Hepatocyte (in vitro differentiated cells): ENCODE measurements around the gene ALG8. TPM values are rescaled to one million over a fixed set of nuclear protein-coding genes. Genes with fewer than 3 reads are reported as not detected.

Source experiments
- DNase-seq: peaks from one replicate; pipeline ENCODE4 v3.0.0-alpha.2; 2016; ENCODE audit warnings: low spot score
- H2AFZ ChIP-seq: fragments of 200-600 bp; sonication (generic); 2 replicates; pipeline ENCODE4 v1.6.0; 2016; ENCODE audit warnings: antibody characterized with exemption, mild to moderate bottlenecking
- H3K27ac ChIP-seq: fragments of 200-600 bp; sonication (generic); 2 replicates; pipeline ENCODE4 v1.5.1; 2016; ENCODE audit warnings: mild to moderate bottlenecking
- H3K27me3 ChIP-seq: fragments of 200-600 bp; sonication (generic); 2 replicates; pipeline ENCODE4 v1.6.1; 2016
- H3K36me3 ChIP-seq: fragments of 200-600 bp; sonication (generic); replicated peaks from 2 replicates; pipeline ENCODE4 v1.5.1; 2016; ENCODE audit warnings: low read depth; ENCODE audit not compliant: insufficient read depth
- H3K4me1 ChIP-seq: fragments of 200-600 bp; sonication (generic); 2 replicates; pipeline ENCODE4 v1.5.1; 2016; ENCODE audit warnings: mild to moderate bottlenecking, moderate library complexity; ENCODE audit not compliant: insufficient read depth
- H3K4me2 ChIP-seq: fragments of 200-600 bp; sonication (generic); 2 replicates; pipeline ENCODE4 v1.6.0; 2016
- H3K4me3 ChIP-seq: fragments of 200-600 bp; sonication (generic); 2 replicates; pipeline ENCODE4 v1.5.1; 2016; ENCODE audit warnings: mild to moderate bottlenecking
- H3K79me2 ChIP-seq: fragments of 200-600 bp; sonication (generic); 2 replicates; pipeline ENCODE4 v1.6.0; 2017; ENCODE audit warnings: mild to moderate bottlenecking
- H3K9me2 ChIP-seq: fragments of 200-600 bp; sonication (generic); replicated peaks from 2 replicates; pipeline ENCODE4 v1.6.0; 2017; ENCODE audit warnings: mild to moderate bottlenecking; ENCODE audit not compliant: insufficient read depth
- H3K9me3 ChIP-seq: fragments of 200-600 bp; sonication (generic); 2 replicates; pipeline ENCODE4 v1.5.1; 2016; ENCODE audit warnings: low read depth, mild to moderate bottlenecking
- H4K20me1 ChIP-seq: fragments of 200-600 bp; sonication (generic); 2 replicates; pipeline ENCODE4 v1.6.0; 2016; ENCODE audit warnings: mild to moderate bottlenecking; ENCODE audit not compliant: insufficient read depth, poor library complexity, severe bottlenecking
- EZH2 ChIP-seq: fragments of 200-600 bp; sonication (generic); IDR thresholded peaks from 2 replicates; pipeline ENCODE4 v1.6.1; 2016; ENCODE audit warnings: antibody characterized with exemption, mild to moderate bottlenecking, borderline replicate concordance
- EZH2phosphoT487 ChIP-seq: fragments of 200-600 bp; sonication (generic); IDR thresholded peaks from one replicate; pipeline ENCODE4 v1.6.1; 2018; ENCODE audit warnings: antibody characterized with exemption, mild to moderate bottlenecking, low read depth, moderate library complexity; ENCODE audit not compliant: unreplicated experiment, severe bottlenecking
- WGBS: methylation state at CpG from one replicate; pipeline ENCODE4 v1.1.6; 2016; ENCODE audit warnings: low lambda C conversion rate; ENCODE audit errors: missing lambda C conversion rate; 5-methylcytosine and 5-hydroxymethylcytosine counted together
- polyA plus RNA-seq: library from polyadenylated mRNA; unstranded; fragments of >200 nt; fragmentation: Nextera tagmentation; extraction: Ambion mirVana; gene quantifications from 2 replicates; pipeline ENCODE4 v1.2.1, GENCODE V29; 2016
- total RNA-seq: library from RNA; depleted of rRNA; stranded (reverse); fragments of >200 nt; gene quantifications from 2 replicates; pipeline ENCODE4 v1.2.3, GENCODE V29; 2014
- TF ChIP-seq, protein P1 (sequence below): fragments of 200-600 bp; sonication (generic); IDR thresholded peaks from 2 replicates; pipeline ENCODE4 v1.5.1; 2016; ENCODE audit warnings: antibody characterized with exemption, mild to moderate bottlenecking; ENCODE audit not compliant: poor library complexity

ALG8 gene
- total and polyA plus RNA-seq, 2 experiments from 2014 or later = 43.1 to 74.3 TPM

DNA sequence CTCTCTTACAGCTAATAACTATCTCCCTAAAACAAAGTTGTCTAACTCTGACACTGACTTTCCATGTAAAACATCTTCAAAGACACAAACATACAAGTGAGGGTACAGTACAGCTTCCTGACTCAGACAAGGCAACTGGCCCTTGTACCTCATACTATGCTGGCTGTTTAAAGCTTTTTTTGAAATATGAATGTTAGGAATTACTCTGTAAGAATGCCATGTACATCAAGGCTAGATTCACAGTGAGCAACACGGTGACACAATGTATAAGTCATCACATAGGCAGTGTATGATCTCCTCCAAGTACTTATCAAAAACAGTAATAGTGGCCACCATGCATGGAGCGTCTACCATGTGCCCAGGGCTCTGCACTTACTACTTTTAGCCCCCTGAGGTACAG, 28.6 kb downstream of the ALG8 start:
- H3K9me2 ChIP-seq = no peaks in the 10 kb centered on the region
- no peaks in the 10 kb centered on the region for H3K79me2 ChIP-seq
- DNase-seq = no peak
- H3K27me3 ChIP-seq = no peaks in the 10 kb centered on the region
- no peaks in the 10 kb centered on the region for H4K20me1 ChIP-seq
- no peak overlapping the region for H3K4me2 ChIP-seq
- H3K9me3 ChIP-seq = no peaks in the 10 kb centered on the region
- WGBS = 97% methylated on average over 2 of the region's 2 CpGs
- no peaks in the 10 kb centered on the region for H3K36me3 ChIP-seq
- H3K4me3 ChIP-seq = no peak overlapping the region
- no peaks in the 10 kb centered on the region for H3K4me1 ChIP-seq
- no peak overlapping the region for H2AFZ ChIP-seq
- H3K27ac ChIP-seq = no peak overlapping the region
- TF ChIP-seq EZH2 (no peak), EZH2phosphoT487 (no peak)
- TF ChIP-seq, protein P1, sequence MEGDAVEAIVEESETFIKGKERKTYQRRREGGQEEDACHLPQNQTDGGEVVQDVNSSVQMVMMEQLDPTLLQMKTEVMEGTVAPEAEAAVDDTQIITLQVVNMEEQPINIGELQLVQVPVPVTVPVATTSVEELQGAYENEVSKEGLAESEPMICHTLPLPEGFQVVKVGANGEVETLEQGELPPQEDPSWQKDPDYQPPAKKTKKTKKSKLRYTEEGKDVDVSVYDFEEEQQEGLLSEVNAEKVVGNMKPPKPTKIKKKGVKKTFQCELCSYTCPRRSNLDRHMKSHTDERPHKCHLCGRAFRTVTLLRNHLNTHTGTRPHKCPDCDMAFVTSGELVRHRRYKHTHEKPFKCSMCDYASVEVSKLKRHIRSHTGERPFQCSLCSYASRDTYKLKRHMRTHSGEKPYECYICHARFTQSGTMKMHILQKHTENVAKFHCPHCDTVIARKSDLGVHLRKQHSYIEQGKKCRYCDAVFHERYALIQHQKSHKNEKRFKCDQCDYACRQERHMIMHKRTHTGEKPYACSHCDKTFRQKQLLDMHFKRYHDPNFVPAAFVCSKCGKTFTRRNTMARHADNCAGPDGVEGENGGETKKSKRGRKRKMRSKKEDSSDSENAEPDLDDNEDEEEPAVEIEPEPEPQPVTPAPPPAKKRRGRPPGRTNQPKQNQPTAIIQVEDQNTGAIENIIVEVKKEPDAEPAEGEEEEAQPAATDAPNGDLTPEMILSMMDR = no peak

DNA sequence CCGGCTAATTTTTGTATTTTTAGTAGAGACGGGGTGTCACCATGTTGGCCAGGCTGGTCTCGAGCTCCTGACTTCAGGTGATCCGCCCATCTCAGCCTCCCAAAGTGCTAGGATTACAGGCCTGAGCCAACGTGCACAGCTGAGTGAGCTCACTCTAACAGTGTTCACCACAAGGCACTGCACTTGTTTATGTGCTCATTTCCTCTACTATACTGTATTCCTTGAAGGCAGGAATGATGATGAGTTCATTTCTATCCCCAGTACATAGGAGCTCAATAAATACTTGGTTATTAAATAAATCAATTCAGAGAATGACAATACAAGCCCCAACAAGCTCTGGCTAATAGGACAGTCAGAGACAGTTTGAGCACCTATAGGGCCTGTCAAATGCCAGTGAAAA, 29.1 kb downstream of the ALG8 start:
- Histone ChIP-seq H3K4me3 (no peak overlapping the region), H3K4me2 (no peak overlapping the region), H3K4me1 (no peaks in the 10 kb centered on the region), H3K79me2 (no peaks in the 10 kb centered on the region), H3K27ac (no peak overlapping the region), H3K36me3 (no peaks in the 10 kb centered on the region), H2AFZ (no peak overlapping the region), H3K27me3 (no peaks in the 10 kb centered on the region), H3K9me2 (no peaks in the 10 kb centered on the region), H3K9me3 (no peaks in the 10 kb centered on the region), H4K20me1 (no peaks in the 10 kb centered on the region)
- DNase-seq = no peak
- TF ChIP-seq EZH2phosphoT487 (no peak), EZH2 (no peak)
- TF ChIP-seq, protein P1 = no peak
- WGBS = 92% methylated on average over 5 of the region's 5 CpGs

DNA sequence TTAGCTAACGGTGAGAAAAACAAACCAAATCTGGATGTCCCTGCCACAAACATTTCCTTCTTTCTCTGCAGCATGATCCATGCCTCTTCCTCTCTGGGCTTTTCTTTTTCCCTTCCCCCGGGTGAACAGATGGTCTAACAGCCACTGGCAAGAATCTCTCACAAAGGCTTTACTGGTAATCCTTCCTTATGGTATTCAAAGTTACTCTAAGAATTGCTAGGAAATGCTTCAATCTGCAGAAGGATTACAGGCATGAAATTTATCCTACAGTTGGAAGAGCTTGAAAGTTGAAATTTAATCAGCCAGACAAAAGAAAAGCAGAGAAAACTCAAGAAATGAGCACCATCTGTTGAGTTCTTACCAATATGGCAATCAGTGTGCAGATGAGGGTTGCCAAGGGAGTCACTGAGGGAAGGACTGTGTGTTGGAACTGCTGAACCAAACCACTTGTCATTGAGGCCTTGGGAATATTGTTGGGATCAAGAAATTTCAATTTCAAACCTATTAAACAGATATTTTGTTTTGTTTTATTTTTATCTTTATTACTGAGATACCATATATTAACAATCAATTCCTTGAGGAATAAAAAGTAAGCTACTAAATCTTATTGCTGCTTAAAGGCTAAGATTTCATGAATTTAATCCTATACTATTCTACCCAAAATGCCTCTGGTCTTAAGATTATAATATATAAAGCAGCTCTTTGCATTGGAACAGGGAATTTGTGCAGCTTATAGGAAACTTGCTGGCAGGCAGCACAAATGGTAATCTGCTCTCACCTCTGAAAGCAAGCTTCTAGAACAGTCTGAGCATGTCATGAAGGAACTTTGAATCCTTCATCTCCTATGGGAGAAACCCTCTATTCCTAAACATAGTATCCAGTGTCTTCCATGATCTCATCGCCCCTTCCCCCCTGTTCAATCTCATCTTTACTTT, 30.1 kb downstream of the ALG8 start:
- Histone ChIP-seq H3K79me2 (no peaks in the 10 kb centered on the region), H3K27me3 (no peaks in the 10 kb centered on the region), H3K27ac (no peak overlapping the region), H2AFZ (no peak overlapping the region), H3K4me1 (no peaks in the 10 kb centered on the region), H3K36me3 (no peaks in the 10 kb centered on the region), H3K9me2 (no peaks in the 10 kb centered on the region), H4K20me1 (no peaks in the 10 kb centered on the region), H3K9me3 (no peaks in the 10 kb centered on the region), H3K4me2 (no peak overlapping the region), H3K4me3 (no peak overlapping the region)
- WGBS = 73% methylated on average over 3 of the region's 3 CpGs
- no peak for DNase-seq
- TF ChIP-seq, protein P1 = no peak
- TF ChIP-seq EZH2phosphoT487 (no peak), EZH2 (no peak)
